Activated CD4-positive, alpha-beta T cell treated with anti-CD3 and anti-CD28 coated beads, Interleukin-2, amount 50 U/mL, for 1 hour (primary cell): ENCODE data around the gene FBXW7.

Experiments
- DNase-seq: peaks from one replicate; pipeline ENCODE4 v3.0.0-alpha.2; 2020

FBXW7 gene

GRCh38 chr4:152464030-152464823 is 71.7 kb downstream of the FBXW7 start:
- DNase-seq: no peak

GRCh38 chr4:152463562-152463961 is 72.3 kb downstream of the FBXW7 start:
- no peak for DNase-seq

DNA sequence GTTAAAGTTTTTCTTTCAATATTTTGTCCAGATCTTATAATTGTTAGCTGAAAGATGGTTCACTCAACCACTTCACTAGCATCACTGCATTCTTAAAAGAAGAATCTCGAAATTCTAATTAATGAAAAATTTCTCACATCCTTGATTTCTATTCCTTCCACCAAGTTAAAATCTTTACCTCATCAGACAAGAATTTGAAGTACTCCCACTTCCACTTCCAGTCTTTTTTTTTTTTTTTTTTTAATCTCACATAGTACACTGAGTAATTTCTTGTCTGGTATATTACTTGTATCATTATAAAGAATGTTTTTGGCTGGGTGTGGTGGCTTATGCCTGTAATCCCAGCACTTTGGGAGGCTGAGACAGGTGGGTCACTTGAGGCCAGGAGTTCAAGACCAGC is 73.2 kb downstream of the FBXW7 start:
- no peak for DNase-seq

GRCh38 chr4:152462047-152462446 is 73.8 kb downstream of the FBXW7 start:
- no peak for DNase-seq

- DNase-seq: no peak
These were observed 75.4 kb downstream of the FBXW7 start for GRCh38 chr4:152460488-152460887.

- no peak for DNase-seq
These were observed 76.6 kb downstream of the FBXW7 start for GRCh38 chr4:152459326-152459725.

DNA sequence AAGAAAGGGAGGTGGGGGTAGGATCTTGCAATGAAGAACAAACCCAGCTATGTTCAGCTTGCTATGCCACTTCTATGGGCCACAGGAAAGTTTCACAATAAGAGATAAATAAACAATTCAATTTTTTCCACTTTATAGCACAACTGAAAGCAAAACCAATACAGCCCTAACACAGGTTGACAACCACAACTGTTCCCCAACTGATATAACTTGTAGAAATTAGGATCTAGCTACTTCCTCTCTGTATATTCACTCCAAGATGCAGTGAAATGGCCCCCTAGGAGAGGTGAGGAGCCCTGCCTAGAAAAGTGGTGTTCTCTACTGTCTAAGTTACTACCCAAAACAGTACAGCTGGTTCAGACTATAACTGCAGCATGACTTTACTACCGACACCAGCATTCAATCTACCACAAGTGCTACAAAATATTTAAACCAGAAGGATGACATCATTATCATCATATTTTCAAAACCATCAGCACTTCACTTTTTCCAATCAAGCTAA is 77.0 kb downstream of the FBXW7 start:
- no peak for DNase-seq

DNA sequence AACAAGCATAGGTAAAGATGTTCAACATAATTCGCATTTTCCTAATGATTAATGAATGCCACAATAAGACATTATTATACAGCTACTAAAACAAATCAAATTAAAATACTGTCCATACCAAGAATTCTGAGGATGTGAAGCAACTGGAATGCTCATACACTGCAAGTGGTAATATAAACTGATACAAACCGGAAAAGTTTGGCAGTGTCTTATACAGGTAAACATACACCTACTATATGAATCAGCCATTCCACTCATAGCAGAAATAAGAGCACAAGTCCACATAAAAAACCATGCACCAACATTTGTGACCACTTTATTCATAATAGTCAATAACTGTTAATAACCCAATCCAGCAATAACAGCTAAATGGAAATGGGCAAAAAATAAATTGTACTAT is 79.3 kb downstream of the FBXW7 start:
- no peak for DNase-seq

DNA sequence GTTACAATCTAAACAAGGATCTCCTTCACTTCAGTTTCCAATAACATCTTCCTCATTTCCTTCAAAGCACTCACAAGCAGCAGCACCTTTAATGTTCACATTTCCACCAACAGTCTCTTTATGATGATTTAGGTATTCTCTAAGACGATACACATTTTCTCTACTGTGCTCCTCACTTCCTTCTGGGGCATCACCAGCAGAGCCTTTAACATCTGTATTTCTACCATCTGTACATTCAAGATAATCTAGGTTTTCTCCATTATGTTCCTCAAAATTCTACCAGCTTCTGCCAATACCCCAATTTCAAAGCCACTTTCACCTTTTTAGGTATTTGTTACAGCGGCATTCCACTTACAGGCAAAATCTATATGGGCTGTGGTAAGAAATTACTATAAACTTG is 80.6 kb downstream of the FBXW7 start:
- DNase-seq: no peak

GRCh38 chr4:152454398-152455011 is 81.4 kb downstream of the FBXW7 start:
- no peak for DNase-seq

DNA sequence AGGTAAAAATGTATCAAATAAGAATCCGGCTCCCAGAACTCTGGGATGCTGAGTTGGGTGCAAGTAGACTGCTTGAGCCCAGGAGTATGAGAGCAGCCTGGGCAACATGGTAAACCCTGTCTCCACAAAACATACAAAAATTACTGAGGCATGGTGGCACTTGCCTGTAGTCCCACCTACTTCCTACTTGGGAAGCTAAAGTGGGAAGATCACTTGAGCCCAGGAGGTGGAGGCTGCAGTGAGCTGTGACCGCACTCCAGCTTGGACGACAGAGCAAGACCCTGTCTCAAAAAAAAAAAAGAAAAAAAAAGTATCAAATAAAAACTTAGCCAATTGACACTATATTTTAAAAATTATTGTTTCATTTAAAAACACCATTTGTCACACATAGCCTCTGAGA is 84.4 kb downstream of the FBXW7 start:
- no peak for DNase-seq

- DNase-seq: no peak
These were observed 87.0 kb downstream of the FBXW7 start for GRCh38 chr4:152448854-152449253.

GRCh38 chr4:152448038-152448707 is 87.7 kb downstream of the FBXW7 start:
- no peak for DNase-seq

GRCh38 chr4:152443859-152444258 is 92.0 kb downstream of the FBXW7 start:
- no peak for DNase-seq

DNA sequence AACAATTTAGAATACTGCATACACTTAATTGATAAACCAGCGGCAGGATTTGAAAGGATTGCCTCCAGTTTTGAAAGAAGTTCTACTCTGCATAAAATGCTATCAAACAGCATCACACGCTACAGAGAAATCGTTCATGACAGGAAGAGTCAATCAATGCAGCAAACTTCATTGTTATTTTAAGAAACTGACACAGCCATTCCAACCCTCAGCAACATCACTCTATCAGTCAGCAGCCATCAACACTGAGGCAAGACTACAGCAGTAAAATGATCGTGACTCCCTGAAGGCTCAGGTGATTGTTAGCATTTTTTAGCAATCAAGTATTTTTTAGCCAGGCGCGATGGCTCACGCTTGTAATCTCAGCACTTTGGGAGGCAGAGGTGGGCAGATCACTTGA is 98.3 kb downstream of the FBXW7 start:
- DNase-seq: no peak

GRCh38 chr4:152436384-152436783 is 99.5 kb downstream of the FBXW7 start:
- DNase-seq: no peak

DNA sequence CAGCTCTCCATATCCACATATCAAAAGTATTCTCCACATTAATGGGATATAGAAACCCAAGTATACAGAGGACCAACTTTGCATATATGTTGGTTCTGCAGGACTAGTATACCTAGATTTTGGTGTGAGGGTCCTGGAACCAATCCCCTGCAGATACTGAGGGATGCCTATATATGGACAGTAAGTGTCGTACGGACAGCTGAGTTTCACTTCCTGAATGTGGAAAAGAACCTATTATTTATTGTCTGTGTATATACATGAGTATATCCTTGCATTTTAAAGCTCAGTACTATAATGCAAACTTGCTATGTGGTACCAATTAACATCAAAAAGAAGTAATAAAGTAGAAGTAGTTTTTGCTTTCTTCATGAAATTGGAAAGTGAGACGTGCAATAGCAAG is 101.9 kb downstream of the FBXW7 start:
- no peak for DNase-seq

DNA sequence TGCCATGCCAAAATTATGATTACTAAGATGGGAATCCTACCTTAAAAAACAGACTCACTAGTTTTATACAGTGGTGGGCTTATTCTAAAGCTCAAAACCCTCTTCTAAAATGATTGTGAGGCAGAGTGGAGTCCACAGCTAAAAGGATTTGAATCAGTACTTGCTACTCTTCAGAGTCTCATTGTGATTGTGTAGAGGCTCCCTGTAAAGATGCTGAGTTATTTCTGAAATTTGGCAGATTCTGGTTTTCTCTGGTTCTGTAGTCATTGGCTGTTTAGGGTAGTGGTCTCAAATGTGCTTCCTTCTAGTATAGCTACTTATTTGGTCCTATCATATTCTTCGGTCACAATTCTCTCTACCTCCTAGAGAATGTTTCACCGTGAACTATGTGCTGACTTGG is 104.1 kb downstream of the FBXW7 start:
- DNase-seq: no peak

- no peak for DNase-seq
These were observed 104.6 kb downstream of the FBXW7 start for GRCh38 chr4:152431291-152431690.

GRCh38 chr4:152430507-152430906 is 105.4 kb downstream of the FBXW7 start:
- DNase-seq: no peak

- no peak for DNase-seq
These were observed 107.9 kb downstream of the FBXW7 start for GRCh38 chr4:152427981-152428380.

GRCh38 chr4:152424977-152425376 is 110.9 kb downstream of the FBXW7 start:
- no peak for DNase-seq

GRCh38 chr4:152424396-152424795 is 111.5 kb downstream of the FBXW7 start:
- no peak for DNase-seq

GRCh38 chr4:152422817-152423320 is 113.0 kb downstream of the FBXW7 start:
- DNase-seq: no peak
